Measurements from ENCODE around the gene PHF24. TPM values are rescaled to one million over a fixed set of nuclear protein-coding genes. Genes with fewer than 3 reads are reported as not detected.

Gene PHF24
- total RNA-seq, 1 experiment from 2014 or later: not detected

DNA sequence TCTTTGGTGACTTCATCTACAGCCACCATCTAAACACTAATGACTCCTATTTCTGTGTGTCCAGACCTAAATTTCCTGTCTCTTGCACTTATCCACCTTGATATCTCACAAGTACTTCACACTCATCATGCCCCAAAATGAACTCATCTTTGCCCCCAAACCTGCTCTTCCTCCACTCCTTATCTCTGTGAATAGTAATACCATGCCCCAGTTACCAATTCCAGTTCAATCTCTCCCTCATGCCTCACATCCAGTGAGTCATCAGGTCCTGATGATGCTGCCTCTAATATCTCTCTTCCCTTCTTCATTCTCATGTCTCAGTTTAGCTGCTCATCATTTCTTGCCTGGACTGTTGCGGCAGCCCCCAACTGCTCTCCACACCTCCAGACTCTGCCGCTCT, 16.6 kb downstream of the PHF24 start:
- no peak overlapping the region for H3K4me2 ChIP-seq (ENCODE audit: low read depth, low read length, poor library complexity, severe bottlenecking)
- no peak overlapping the region for H3K9ac ChIP-seq (ENCODE audit: low read length)

DNA sequence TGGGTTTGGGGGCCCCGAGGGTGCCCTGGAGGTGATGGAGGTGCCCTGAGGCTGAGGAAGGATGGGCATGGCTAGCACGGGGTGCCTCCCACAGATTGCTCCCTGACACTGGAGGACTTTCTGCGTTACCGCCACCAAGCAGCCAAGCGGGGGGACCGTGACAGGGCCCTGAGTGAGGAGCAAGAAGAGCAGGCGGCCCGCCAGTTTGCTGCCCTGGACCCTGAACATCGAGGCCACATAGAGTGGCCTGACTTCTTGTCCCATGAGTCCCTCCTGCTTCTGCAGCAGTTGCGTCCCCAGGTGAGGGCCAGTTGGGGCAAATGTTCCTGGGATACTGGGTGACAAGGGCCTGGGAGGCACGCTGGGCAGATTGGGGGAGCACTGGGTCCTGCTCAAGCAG, 18.4 kb downstream of the PHF24 start:
- Histone ChIP-seq H3K27ac (ENCODE audit: low read length) (no peak overlapping the region), H3K9me2 (replicated peaks; ENCODE audit: insufficient read depth, low read length) (no peaks in the 10 kb centered on the region), H3K9me3 (ENCODE audit: low read length) (no peaks in the 10 kb centered on the region), H3K4me3 (ENCODE audit: low read length) (no peak overlapping the region), H2AFZ (ENCODE audit: low read length) (no peak overlapping the region), H3K27me3 (ENCODE audit: low read length) (no peaks in the 10 kb centered on the region), H3K9ac (ENCODE audit: low read length) (no peak overlapping the region), H4K20me1 (ENCODE audit: insufficient read depth, low read depth, low read length) (no peaks in the 10 kb centered on the region), H3K4me2 (ENCODE audit: low read depth, low read length, poor library complexity, severe bottlenecking) (no peak overlapping the region), H3K4me1 (ENCODE audit: low read length) (no peaks in the 10 kb centered on the region), H3K36me3 (ENCODE audit: insufficient read depth, low read length) (no peaks in the 10 kb centered on the region), H3K79me2 (ENCODE audit: low read length) (no peaks in the 10 kb centered on the region)
- DNase-seq: no peak

More for the DNA sequence above, 16.6 kb downstream of the PHF24 start:
- no peak overlapping the region for H3K4me3 ChIP-seq (ENCODE audit: low read length)
- no peak for DNase-seq
- H3K9me3 ChIP-seq (ENCODE audit: low read length): no peaks in the 10 kb centered on the region
- no peaks in the 10 kb centered on the region for H4K20me1 ChIP-seq (ENCODE audit: insufficient read depth, low read depth, low read length)
- no peaks in the 10 kb centered on the region for H3K4me1 ChIP-seq (ENCODE audit: low read length)
- H3K27ac ChIP-seq (ENCODE audit: low read length): no peak overlapping the region
- H2AFZ ChIP-seq (ENCODE audit: low read length): no peak overlapping the region
- no peaks in the 10 kb centered on the region for H3K79me2 ChIP-seq (ENCODE audit: low read length)
- no peaks in the 10 kb centered on the region for H3K36me3 ChIP-seq (ENCODE audit: insufficient read depth, low read length)
- no peaks in the 10 kb centered on the region for H3K9me2 ChIP-seq (replicated peaks; ENCODE audit: insufficient read depth, low read length)
- H3K27me3 ChIP-seq (ENCODE audit: low read length): no peaks in the 10 kb centered on the region

- no peak overlapping the region for H3K27ac ChIP-seq (ENCODE audit: low read length)
- H3K9ac ChIP-seq (ENCODE audit: low read length): no peak overlapping the region
- no peak overlapping the region for H3K4me3 ChIP-seq (ENCODE audit: low read length)
- H3K27me3 ChIP-seq (ENCODE audit: low read length): no peaks in the 10 kb centered on the region
- H3K79me2 ChIP-seq (ENCODE audit: low read length): no peaks in the 10 kb centered on the region
- no peaks in the 10 kb centered on the region for H3K4me1 ChIP-seq (ENCODE audit: low read length)
- no peak overlapping the region for H3K4me2 ChIP-seq (ENCODE audit: low read depth, low read length, poor library complexity, severe bottlenecking)
- no peaks in the 10 kb centered on the region for H3K9me2 ChIP-seq (replicated peaks; ENCODE audit: insufficient read depth, low read length)
- H4K20me1 ChIP-seq (ENCODE audit: insufficient read depth, low read depth, low read length): no peaks in the 10 kb centered on the region
- DNase-seq: no peak
- H2AFZ ChIP-seq (ENCODE audit: low read length): no peak overlapping the region
- H3K36me3 ChIP-seq (ENCODE audit: insufficient read depth, low read length): no peaks in the 10 kb centered on the region
- no peaks in the 10 kb centered on the region for H3K9me3 ChIP-seq (ENCODE audit: low read length)
Measured at GRCh38 chr9:34976992-34977391, 18.9 kb downstream of the PHF24 start.

- H3K9me2 ChIP-seq (replicated peaks; ENCODE audit: insufficient read depth, low read length): no peaks in the 10 kb centered on the region
- H3K27me3 ChIP-seq (ENCODE audit: low read length): no peaks in the 10 kb centered on the region
- no peaks in the 10 kb centered on the region for H3K79me2 ChIP-seq (ENCODE audit: low read length)
- H3K4me2 ChIP-seq (ENCODE audit: low read depth, low read length, poor library complexity, severe bottlenecking): no peak overlapping the region
- no peak overlapping the region for H3K4me3 ChIP-seq (ENCODE audit: low read length)
- no peak for DNase-seq
- no peak overlapping the region for H3K27ac ChIP-seq (ENCODE audit: low read length)
- H3K9ac ChIP-seq (ENCODE audit: low read length): no peak overlapping the region
- peaks cover 11% of the 10 kb centered on the region for H3K4me1 ChIP-seq (ENCODE audit: low read length)
- no peaks in the 10 kb centered on the region for H4K20me1 ChIP-seq (ENCODE audit: insufficient read depth, low read depth, low read length)
- H3K36me3 ChIP-seq (ENCODE audit: insufficient read depth, low read length): no peaks in the 10 kb centered on the region
- H3K9me3 ChIP-seq (ENCODE audit: low read length): no peaks in the 10 kb centered on the region
- no peak overlapping the region for H2AFZ ChIP-seq (ENCODE audit: low read length)
Measured at GRCh38 chr9:34980181-34980761, 22.2 kb downstream of the PHF24 start.

GRCh38 chr9:34982361-34982760, 24.3 kb downstream of the PHF24 start:
- H2AFZ ChIP-seq (ENCODE audit: low read length): no peak overlapping the region
- peaks cover 23% of the 10 kb centered on the region for H3K4me1 ChIP-seq (ENCODE audit: low read length)
- H3K9me3 ChIP-seq (ENCODE audit: low read length): no peaks in the 10 kb centered on the region

GRCh38 chr9:34983209-34983608, 25.1 kb downstream of the PHF24 start:
- DNase-seq: peak; percentile 67
- H3K9me3 ChIP-seq (ENCODE audit: low read length): no peaks in the 10 kb centered on the region
- H3K4me1 ChIP-seq (ENCODE audit: low read length): peaks cover 27% of the 10 kb centered on the region
- no peaks in the 10 kb centered on the region for H3K36me3 ChIP-seq (ENCODE audit: insufficient read depth, low read length)
- H3K9me2 ChIP-seq (replicated peaks; ENCODE audit: insufficient read depth, low read length): no peaks in the 10 kb centered on the region
- H3K27ac ChIP-seq (ENCODE audit: low read length): no peak overlapping the region
- H3K79me2 ChIP-seq (ENCODE audit: low read length): no peaks in the 10 kb centered on the region
- no peak overlapping the region for H3K9ac ChIP-seq (ENCODE audit: low read length)
- H3K4me3 ChIP-seq (ENCODE audit: low read length): no peak overlapping the region
- H2AFZ ChIP-seq (ENCODE audit: low read length): no peak overlapping the region
- no peak overlapping the region for H3K4me2 ChIP-seq (ENCODE audit: low read depth, low read length, poor library complexity, severe bottlenecking)
- H3K27me3 ChIP-seq (ENCODE audit: low read length): no peaks in the 10 kb centered on the region
- no peaks in the 10 kb centered on the region for H4K20me1 ChIP-seq (ENCODE audit: insufficient read depth, low read depth, low read length)

More at GRCh38 chr9:34982361-34982760, 24.3 kb downstream of the PHF24 start:
- Histone ChIP-seq H3K27ac (ENCODE audit: low read length) (no peak overlapping the region), H3K79me2 (ENCODE audit: low read length) (no peaks in the 10 kb centered on the region), H3K4me2 (ENCODE audit: low read depth, low read length, poor library complexity, severe bottlenecking) (no peak overlapping the region), H3K36me3 (ENCODE audit: insufficient read depth, low read length) (no peaks in the 10 kb centered on the region), H3K9me2 (replicated peaks; ENCODE audit: insufficient read depth, low read length) (no peaks in the 10 kb centered on the region), H3K4me3 (ENCODE audit: low read length) (no peak overlapping the region), H3K27me3 (ENCODE audit: low read length) (no peaks in the 10 kb centered on the region), H3K9ac (ENCODE audit: low read length) (no peak overlapping the region), H4K20me1 (ENCODE audit: insufficient read depth, low read depth, low read length) (no peaks in the 10 kb centered on the region)
- DNase-seq: no peak

- Histone ChIP-seq H3K4me2 (ENCODE audit: low read depth, low read length, poor library complexity, severe bottlenecking) (no peak overlapping the region), H3K79me2 (ENCODE audit: low read length) (no peaks in the 10 kb centered on the region), H3K9me3 (ENCODE audit: low read length) (no peaks in the 10 kb centered on the region), H2AFZ (ENCODE audit: low read length) (no peak overlapping the region), H4K20me1 (ENCODE audit: insufficient read depth, low read depth, low read length) (no peaks in the 10 kb centered on the region), H3K4me3 (ENCODE audit: low read length) (no peak overlapping the region), H3K27ac (ENCODE audit: low read length) (no peak overlapping the region), H3K36me3 (ENCODE audit: insufficient read depth, low read length) (no peaks in the 10 kb centered on the region), H3K4me1 (ENCODE audit: low read length) (peaks cover 35% of the 10 kb centered on the region), H3K9me2 (replicated peaks; ENCODE audit: insufficient read depth, low read length) (no peaks in the 10 kb centered on the region), H3K27me3 (ENCODE audit: low read length) (no peaks in the 10 kb centered on the region), H3K9ac (ENCODE audit: low read length) (no peak overlapping the region)
- peak; percentile 69 for DNase-seq
Measured at GRCh38 chr9:34984049-34984448, 26.0 kb downstream of the PHF24 start.

GRCh38 chr9:34985311-34985899, 27.3 kb downstream of the PHF24 start:
- Histone ChIP-seq H3K9ac (ENCODE audit: low read length) (no peak overlapping the region), H3K27ac (ENCODE audit: low read length) (no peak overlapping the region), H4K20me1 (ENCODE audit: insufficient read depth, low read depth, low read length) (no peaks in the 10 kb centered on the region), H3K9me2 (replicated peaks; ENCODE audit: insufficient read depth, low read length) (no peaks in the 10 kb centered on the region), H3K27me3 (ENCODE audit: low read length) (no peaks in the 10 kb centered on the region), H3K9me3 (ENCODE audit: low read length) (no peaks in the 10 kb centered on the region), H3K4me2 (ENCODE audit: low read depth, low read length, poor library complexity, severe bottlenecking) (no peak overlapping the region), H3K4me3 (ENCODE audit: low read length) (no peak overlapping the region), H2AFZ (ENCODE audit: low read length) (no peak overlapping the region), H3K79me2 (ENCODE audit: low read length) (no peaks in the 10 kb centered on the region), H3K36me3 (ENCODE audit: insufficient read depth, low read length) (no peaks in the 10 kb centered on the region), H3K4me1 (ENCODE audit: low read length) (peaks cover 40% of the 10 kb centered on the region)
- DNase-seq: peak; percentile 88

Measured in Karpas-422 (cell line).